Activated T-cell treated with anti-CD3 and anti-CD28 coated beads, Interleukin-2, amount 50 U/mL, for 1 hour (primary cell): ENCODE measurements around the gene CIROP.
A peak's percentile ranks its signal among the peaks of the same experiment; 100 is the strongest.

ENCODE experiments used
- DNase-seq: peaks from one replicate; pipeline ENCODE4 v3.0.0-alpha.2; 2020

Gene CIROP

GRCh38 chr14:23091294-23092225, 13.2 kb downstream of the CIROP start:
- DNase-seq = no peak

GRCh38 chr14:23090254-23090636, 14.5 kb downstream of the CIROP start:
- no peak for DNase-seq

GRCh38 chr14:23089498-23090253, 15.1 kb downstream of the CIROP start:
- no peak for DNase-seq

- no peak for DNase-seq
These were observed 18.2 kb downstream of the CIROP start for GRCh38 chr14:23086565-23086964.

- no peak for DNase-seq
These were observed 19.3 kb downstream of the CIROP start for GRCh38 chr14:23085458-23085857.

GRCh38 chr14:23080474-23080873, 24.3 kb downstream of the CIROP start:
- no peak for DNase-seq

- DNase-seq = no peak
These were observed 25.1 kb downstream of the CIROP start for GRCh38 chr14:23079716-23080115.

- DNase-seq = no peak
These were observed 26.1 kb downstream of the CIROP start for GRCh38 chr14:23078692-23079116.

GRCh38 chr14:23077962-23078361, 26.8 kb downstream of the CIROP start:
- DNase-seq = no peak

- no peak for DNase-seq
These were observed 27.9 kb downstream of the CIROP start for GRCh38 chr14:23076785-23077408.

- no peak for DNase-seq
These were observed 29.9 kb downstream of the CIROP start for GRCh38 chr14:23074906-23075305.

GRCh38 chr14:23071921-23072539, 32.8 kb downstream of the CIROP start:
- no peak for DNase-seq

GRCh38 chr14:23071244-23071920, 33.4 kb downstream of the CIROP start:
- DNase-seq = peak; percentile 76

GRCh38 chr14:23070262-23071129, 34.3 kb downstream of the CIROP start:
- no peak for DNase-seq

GRCh38 chr14:23069413-23069806, 35.4 kb downstream of the CIROP start:
- no peak for DNase-seq

GRCh38 chr14:23068789-23069412, 35.9 kb downstream of the CIROP start:
- peak; percentile 66 for DNase-seq

- no peak for DNase-seq
These were observed 36.7 kb downstream of the CIROP start for GRCh38 chr14:23067847-23068788.

- DNase-seq = no peak
These were observed 37.7 kb downstream of the CIROP start for GRCh38 chr14:23066855-23067744.

GRCh38 chr14:23066368-23066767, 38.4 kb downstream of the CIROP start:
- no peak for DNase-seq
